CD4-positive, alpha-beta T cell treated with Interleukin-15 for 1 hour (primary cell): ENCODE measurements around the gene NTM.

Source experiments
- DNase-seq: peaks from one replicate; pipeline ENCODE4 v3.0.0-alpha.2; 2020

The NTM gene

GRCh38 chr11:131614631-131615030 is 244.2 kb downstream of the NTM start:
- no peak for DNase-seq

- DNase-seq, result no peak
Observed at GRCh38 chr11:131615611-131616010, 245.2 kb downstream of the NTM start.

DNA sequence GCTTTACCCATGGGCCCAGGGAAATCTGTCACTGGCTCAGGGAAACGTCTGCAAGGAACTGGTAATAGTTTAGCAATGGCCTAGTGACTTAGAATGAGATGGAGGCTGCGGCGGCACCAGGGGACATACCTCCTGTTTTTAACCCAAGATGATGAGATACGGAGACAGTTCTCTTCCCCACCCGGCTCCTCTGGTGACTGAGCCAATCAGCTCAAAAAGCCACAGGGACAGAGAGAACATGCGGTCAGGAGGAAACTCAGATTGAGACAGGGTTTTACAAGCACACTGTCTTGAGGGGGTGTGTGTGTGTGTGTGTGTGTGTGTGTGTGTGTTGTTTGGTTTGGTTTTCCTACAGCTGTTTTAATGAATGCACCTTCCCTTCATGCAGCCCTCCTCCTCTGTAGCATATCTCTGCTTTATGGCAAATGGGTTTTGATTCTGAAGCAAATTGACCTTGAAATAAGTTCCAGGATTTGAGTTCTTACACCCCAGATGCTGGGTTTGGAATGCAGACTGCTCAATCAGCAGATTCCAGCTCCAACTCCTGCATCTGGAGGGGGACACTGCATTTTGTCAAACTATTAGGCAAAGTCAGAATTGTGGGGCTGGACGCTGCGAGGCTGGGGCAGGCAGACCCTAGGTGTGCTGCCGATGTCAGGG is 246.2 kb downstream of the NTM start:
- no peak for DNase-seq

DNA sequence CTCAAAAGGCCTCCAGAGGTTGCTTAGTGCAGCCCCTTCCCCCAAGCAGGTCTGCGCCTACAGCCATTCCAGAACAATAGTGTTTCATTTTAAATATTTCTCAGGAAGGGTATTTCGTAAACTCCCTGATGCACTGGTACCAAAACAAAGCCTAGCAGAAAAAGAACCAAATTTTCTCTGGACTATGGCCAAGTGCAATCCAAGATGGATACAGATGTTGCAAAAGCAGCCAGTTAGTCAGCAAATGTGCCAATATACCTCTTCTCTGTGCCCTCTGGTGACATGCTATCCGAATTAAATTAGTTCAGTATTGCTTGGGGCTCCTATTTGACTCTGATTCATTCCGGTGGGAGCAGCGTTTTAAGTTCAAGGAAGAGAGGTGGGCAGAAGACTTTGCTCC is 247.8 kb downstream of the NTM start:
- no peak for DNase-seq

- no peak for DNase-seq
Observed at GRCh38 chr11:131622193-131622592, 251.8 kb downstream of the NTM start.

- no peak for DNase-seq
Observed at GRCh38 chr11:131624531-131624930, 254.1 kb downstream of the NTM start.

DNA sequence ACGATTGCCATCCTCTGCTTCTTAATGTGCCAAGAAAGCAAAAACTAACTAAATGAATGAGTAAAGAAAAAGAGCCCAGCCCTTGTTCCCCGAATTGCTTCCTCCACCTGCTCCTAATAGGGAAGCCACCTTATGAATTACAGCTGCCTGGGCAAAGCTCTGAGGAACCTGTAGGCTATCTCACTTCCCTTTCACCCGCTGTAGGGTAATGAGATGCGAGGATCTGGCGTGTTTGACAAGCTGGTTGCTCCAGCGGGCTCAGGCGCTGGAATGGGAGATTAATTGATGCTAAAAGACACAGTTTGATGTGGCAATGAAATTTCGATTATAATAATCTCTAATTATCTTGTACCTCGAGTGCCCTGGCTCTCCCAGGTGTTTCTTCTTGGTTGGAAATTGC is 256.4 kb downstream of the NTM start:
- no peak for DNase-seq

DNA sequence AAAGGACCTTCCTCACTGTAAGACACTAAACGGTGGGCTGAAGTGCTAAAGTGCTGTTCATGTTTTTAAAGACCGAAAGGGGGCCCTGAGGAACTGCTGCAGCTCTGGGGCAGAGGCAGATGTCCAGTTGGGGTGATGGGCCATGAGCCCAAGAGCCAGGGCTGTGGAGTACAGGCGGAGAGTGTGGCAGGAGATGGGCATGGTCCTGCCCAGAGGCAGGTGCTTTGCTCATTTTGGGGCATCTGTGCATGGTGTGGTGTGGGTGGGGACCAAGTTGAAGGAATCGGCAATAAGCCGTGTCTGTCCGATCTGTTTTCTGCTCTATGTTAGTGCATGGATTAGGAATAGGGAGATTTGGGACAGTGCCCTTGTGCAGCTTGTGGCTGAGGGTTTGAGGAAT is 258.3 kb downstream of the NTM start:
- no peak for DNase-seq

DNA sequence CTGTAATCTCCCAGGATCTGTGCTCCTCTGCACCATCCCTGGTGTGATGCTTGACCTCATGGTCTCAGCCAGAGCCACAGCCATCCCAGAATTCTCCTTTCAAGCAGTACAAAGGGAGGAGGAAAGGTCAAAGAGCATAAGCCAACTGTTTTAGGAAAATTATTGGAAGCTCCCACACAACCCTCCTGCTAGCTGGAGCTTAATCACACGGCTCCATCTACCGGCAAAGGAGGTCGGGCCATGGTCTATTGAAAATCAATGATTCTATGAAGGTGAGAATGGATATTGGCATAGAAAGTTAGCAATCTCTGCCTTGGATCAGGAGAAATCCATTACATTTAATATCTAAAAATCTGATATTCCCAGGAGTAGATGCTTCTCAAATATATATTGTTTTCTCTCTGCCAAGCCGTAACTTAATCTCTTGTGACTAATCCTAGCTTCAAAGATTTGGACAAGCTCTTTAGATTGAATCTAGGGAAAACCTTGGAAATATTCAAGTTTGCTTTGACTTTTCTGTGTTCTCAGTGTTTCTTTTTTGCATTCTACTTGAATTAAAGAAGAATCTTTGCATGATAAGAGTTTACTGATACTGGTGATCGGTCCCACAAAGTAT is 259.6 kb downstream of the NTM start:
- no peak for DNase-seq

GRCh38 chr11:131632971-131633370 is 262.6 kb downstream of the NTM start:
- no peak for DNase-seq

- DNase-seq, result no peak
Observed at GRCh38 chr11:131633921-131634715, 263.7 kb downstream of the NTM start.

DNA sequence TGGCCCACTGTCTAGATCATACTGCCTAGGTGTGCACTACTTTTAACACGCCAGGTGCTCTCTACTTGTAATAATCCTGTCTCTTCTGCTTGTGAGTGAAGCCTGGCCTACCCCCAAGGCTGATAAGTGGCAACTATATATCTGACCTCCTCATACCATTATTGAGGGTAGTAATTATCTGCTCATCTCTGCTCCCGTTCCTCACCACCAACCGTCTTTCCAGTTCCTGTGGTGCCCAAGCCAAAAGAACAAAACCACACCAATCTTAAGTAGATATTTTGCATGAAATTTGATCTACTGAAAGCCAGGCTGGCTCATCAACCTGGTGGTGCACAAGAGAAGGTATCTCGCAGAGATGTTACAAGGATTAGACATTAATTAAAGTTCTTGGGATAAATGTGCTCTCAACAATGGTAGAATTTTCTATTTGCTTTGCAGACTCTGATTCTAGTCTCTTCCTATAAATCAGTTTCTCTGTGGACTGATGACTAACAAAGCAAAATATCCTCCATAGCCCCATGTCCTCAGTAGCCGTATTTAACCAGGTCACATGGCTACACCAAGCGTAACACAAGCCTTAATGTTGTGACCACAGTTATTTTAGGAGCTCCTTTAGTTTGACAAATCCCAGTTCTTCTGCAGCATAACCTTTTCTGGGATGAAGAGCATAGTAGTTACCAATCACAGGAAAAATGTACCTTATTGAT is 267.2 kb downstream of the NTM start:
- no peak for DNase-seq

DNA sequence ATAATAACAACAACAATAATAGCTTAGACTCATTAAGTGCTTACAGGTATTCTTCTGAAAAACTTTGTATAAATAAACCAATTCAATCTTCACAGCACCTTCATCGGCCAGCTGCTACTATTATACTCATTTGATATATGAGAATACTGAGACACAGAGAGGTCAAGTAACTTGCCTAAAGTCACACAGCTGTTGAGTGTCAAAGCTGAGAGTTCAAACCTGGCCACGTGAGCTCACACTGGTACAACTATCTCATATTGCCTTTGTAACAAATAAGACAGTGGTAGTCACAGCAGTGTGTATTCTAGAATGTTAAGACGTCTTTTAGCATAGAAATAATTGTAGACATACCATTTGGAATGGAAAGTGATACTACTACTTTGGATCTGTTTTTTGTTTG is 268.5 kb downstream of the NTM start:
- DNase-seq, result no peak

DNA sequence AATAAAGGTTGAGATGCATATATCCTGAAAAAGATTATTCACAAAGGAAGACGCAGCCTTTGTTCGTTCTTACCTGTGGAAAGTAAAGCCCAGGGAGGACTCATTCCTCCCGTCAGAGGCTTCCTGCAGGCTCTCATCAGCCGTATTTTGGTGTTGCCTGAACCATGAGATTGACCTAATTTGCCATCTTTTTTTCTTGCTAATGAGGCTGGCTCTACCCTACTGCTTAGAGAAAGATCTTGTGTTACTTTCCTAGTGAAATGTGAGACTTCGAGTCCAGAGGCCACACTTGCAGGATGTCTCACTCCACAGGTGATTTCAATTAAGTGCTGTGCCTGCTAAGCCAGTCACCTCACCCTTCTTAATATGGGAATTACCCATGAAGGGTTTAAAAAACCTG is 269.9 kb downstream of the NTM start:
- DNase-seq, result no peak

DNA sequence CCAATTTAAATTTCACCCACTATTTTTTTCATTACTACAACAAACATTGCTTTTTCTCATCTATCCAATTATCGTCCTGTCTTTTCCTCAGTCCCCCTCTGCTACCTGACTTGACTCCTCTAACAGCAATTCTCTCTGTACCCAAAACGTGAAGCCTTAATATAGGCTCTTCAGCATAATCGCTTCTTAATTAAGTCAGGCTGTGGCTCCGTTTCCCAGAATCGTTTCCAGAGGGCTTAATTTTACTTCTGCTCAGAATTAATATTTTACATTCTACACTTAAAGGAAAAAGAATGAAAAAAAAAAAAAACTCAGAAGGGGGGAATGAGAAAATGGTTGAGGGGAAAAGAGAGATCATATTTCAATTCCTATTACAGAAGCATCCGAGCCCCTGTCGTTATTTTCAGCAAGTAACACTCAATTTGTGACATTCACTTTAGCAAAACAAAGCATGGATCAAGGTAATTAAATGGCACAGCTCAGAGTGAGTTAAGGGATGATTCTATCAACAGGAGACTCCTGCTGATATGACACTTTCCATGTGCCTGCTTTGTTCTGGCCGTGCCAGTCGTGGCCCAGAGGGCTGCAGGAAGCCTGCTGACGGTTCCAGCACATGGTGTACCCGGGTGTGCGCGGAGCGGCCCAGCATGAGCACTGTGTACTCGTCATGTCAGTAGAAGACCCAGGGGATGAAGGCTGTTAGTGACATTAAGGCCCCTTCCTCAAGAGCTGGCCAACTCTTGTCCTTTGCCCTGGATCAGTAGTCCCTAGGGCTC is 272.5 kb downstream of the NTM start:
- no peak for DNase-seq

- DNase-seq, result no peak
Observed at GRCh38 chr11:131644204-131644795, 273.9 kb downstream of the NTM start.

DNA sequence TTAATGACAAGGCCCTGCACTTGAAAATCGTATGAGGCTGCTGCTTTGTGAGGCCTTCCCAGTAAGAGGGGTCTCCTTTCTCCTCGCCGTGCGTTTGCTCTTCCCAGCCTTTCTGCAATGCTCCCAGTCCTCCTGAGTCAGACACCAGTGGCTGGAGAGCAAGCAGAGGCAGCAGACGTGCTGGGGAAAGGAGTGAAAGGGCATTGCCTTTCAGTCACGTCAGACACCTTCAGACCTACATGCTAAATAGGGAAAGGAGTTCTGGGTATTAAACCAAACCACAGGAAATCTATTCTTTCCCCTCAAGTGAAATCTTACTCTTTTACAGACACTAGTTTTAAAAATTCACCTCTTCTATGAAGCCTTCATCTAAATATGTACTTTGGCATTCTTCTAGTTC is 274.8 kb downstream of the NTM start:
- no peak for DNase-seq

GRCh38 chr11:131649856-131650255 is 279.4 kb downstream of the NTM start:
- no peak for DNase-seq

- DNase-seq, result no peak
Observed at GRCh38 chr11:131652231-131652630, 281.8 kb downstream of the NTM start.

DNA sequence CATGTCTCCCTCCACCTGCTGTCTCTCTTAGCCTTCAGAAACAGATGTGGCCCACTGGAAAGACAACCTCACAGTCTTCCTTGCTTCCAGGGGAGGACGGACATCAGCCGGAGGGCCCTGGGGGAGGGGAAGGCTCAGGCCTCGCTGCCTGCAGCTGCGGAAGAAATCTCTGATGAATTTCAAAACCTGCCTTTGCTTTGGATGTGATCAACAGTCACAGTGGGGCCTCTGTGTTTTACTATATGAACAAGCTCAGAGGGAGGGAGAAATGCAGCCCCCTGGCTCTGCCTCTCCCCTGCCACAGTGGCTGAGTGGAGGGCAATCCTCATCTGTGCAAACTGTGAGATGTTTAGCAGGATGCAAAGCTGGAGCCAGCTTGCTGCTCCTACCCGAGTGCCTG is 282.8 kb downstream of the NTM start:
- DNase-seq, result no peak

DNA sequence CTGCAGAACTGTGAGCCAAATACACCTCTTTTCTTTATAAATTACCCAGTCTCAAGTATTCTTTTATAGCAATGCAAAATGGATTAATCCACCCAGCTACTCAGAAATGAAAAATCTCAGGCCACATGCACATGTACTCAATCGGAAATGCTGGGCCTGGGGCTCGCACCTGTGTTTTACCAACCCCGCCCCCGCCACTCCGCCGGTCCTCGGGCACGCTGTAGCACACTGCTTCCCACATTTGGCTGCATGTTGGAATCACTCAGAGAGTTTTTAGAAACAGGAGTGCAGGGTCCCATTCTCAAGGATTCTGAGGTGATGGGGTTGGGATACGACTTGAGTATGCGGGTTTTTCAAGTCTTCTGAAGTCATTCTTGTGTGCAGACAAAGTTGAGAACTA is 284.4 kb downstream of the NTM start:
- no peak for DNase-seq

DNA sequence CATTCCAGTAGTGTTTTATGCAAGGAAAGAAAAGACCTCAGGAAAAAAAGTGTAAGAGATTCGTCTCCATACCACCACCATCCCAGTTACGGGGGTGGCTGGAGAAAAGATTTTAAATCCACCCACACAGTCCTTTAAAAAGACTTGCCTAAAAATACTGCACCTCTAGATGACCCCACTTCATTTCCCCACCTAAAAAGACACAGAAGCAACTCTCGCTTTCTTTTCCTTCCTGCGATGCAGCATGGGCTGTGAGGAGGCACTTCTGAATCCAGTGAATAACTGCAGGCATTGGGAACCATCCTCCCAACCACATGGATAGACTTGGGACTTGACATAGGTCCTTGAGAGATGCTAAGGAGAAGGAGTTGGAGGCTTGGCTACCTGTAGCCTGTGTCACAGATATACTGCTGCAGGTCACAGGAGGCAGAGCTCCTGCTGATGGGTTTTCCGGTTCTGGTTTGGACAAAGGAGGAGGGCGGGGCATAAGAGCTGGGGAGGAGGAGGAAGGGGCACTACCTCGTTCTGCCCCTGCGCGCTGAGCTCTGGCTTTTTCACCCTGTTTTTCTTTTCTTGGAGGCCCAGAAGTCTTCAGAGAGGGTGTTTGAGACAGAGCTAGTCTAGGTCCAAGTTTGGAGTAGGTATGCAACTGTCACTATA is 285.9 kb downstream of the NTM start:
- DNase-seq, result no peak
